NCI-H748 (cell line): ENCODE results near the gene PRTFDC1.

Source experiments
- DNase-seq: peaks from one replicate; lab custom pipeline; 2025; ENCODE audit not compliant: unreplicated experiment; lab: John Stamatoyannopoulos, UW

Gene PRTFDC1

DNA sequence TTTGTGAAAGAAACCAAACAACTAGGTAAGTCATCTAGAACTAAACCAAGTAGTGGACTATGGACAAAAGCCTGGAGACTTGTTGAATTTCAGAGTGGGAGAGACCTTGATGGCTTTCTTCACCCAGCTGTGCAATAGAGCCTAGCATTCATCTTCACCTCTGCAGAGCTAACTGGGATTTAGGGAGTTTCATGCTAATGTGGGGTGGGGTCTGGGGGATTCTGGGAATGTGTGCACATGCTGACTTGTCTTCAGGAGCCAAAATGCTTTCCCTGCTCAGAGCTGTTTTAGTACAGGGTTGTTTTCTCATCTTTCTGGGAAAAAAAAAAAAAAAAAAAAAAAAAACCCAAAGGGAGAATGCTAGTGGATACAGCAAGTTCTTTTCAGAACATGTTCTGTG lies 147.4 kb downstream of the PRTFDC1 start:
- DNase-seq, result no peak

DNA sequence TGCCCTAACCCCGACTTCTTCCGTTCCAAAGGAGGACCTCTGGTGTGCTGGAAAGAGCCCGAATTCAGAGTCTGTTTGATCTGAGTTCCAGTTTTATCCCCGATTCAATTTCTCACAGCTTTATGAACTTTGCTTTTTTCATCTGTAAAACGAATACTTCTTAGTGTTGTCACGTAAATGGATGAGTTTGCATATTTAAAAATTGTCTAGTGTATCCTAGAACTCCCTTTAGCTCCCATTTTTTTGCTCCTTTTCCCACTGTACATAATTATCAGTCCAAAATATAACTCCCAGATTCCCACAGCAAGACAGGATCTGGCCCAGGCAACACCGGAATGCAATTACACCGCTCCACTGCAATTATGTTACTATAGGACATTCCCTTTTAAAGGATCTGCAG lies 148.0 kb downstream of the PRTFDC1 start:
- no peak for DNase-seq

DNA sequence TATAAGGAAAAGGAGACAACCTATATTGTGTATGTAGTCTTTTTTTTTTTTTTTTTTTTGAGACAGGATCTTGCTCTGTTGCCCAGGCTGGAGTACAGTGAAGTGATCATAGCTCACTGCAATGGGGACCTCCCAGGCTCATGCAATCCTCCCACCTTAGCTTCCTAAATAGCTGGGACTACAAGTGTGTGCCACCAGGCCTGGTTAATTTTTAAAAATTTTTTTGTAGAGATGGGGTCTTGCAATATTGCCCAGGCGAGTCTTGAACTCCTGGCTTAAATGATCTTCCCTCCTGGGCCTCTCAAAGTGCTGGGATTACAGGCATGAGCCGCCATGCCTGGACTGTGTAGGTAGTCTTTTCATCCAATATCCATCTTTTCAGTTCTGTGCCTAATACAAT lies 150.0 kb downstream of the PRTFDC1 start:
- no peak for DNase-seq

DNA sequence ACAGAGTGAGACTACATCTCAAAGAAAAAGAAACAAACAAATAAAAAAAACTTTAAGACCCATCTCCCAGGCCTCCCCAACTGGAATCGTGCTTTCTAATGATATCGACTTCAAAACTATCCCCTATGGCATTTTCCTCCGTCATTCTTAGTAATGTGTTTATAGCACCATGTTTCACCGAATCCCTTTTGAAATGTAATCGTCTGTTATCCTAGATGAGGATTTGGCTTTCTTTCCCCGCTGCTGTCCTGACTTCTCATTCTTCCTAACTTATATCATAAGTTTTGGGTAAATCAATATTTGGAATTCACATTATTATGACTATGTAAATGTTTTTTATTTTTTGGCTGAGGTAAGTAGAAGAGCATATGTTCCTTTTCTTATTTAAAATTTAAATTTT lies 151.5 kb downstream of the PRTFDC1 start:
- DNase-seq, result no peak
